NCI-H2107 treated with DMSO at 0.1 percent for 48 hours (cell line): Measurements from ENCODE around the gene TSTD1.
"Not testable (repeated sequence)": the region's sequence is repeated elsewhere in the genome, so short reads cannot be mapped to it uniquely, and the experiment has no call there.

Experiments
- DNase-seq: peaks from one replicate; lab custom pipeline; 2025; ENCODE audit not compliant: unreplicated experiment; lab: John Stamatoyannopoulos, UW

The TSTD1 gene

GRCh38 chr1:161009602-161010211 is 29.1 kb downstream of the TSTD1 start:
- DNase-seq: no peak

GRCh38 chr1:161008869-161009510 is 29.8 kb downstream of the TSTD1 start:
- no peak for DNase-seq

- DNase-seq: no peak
Observed at GRCh38 chr1:161007369-161007768, 31.4 kb downstream of the TSTD1 start.

- no peak for DNase-seq
Observed at GRCh38 chr1:161006563-161006962, 32.2 kb downstream of the TSTD1 start.

- DNase-seq: peak; percentile 16
Observed at GRCh38 chr1:161001525-161001924, 37.2 kb downstream of the TSTD1 start.

DNA sequence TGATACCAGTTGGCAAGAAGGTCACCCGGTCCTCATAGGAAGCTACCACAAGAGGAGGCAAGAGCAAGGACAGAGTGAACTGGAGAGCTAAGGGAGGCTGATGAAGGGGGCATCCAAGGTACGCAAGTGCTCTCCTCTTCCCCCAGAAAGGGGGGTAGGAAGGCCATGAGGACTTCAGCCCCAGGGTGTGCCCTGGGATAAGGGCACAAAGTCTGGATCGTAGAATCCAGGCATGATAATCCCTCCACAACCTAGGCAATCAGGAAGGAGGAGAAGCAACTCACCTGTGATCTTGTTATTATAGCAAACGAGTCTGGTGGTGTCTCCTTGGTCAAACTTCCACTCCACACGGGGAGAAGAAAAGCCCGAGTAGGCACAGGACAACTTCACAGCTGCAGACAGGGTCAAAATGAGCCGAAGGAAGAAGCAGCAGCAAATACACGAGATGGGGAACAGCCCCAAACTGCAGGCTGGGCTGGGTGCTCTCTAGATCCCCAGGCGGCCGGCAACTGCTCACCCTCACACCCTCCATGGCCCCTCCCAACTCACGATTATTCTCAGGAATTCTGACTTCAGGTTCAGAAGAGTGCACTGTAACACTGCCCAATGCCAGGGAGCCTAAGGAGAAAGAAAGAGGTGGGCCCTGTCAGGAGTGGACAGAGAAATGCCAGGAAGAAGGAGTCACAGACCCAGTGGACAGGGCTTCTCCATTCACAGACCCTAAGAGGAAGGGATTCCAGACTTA is 37.9 kb downstream of the TSTD1 start:
- no peak for DNase-seq

- DNase-seq: no peak
Observed at GRCh38 chr1:160999376-160999775, 39.4 kb downstream of the TSTD1 start.

GRCh38 chr1:160997323-160998038 is 41.3 kb downstream of the TSTD1 start:
- no peak for DNase-seq

DNA sequence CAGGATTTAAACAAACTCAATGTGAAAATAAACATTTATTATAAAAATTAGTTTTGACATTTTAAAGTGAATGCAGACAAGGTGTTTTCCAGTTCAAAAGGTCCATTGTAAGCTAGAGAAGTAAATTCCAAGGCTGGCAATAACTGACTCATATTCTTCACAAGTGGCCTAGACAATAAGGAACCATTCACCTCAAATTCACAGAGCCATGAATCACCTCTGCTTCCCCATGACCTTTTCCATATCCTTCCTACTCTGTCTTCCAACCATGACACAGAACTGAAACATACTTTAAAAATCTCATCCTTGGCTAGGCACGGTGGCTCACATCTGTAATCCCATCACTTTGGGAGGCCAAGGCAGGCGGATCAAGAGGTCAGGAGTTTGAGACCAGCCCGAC is 42.6 kb downstream of the TSTD1 start:
- DNase-seq: no peak

GRCh38 chr1:160993544-160994193 is 45.1 kb downstream of the TSTD1 start:
- DNase-seq: peak; percentile 29

DNA sequence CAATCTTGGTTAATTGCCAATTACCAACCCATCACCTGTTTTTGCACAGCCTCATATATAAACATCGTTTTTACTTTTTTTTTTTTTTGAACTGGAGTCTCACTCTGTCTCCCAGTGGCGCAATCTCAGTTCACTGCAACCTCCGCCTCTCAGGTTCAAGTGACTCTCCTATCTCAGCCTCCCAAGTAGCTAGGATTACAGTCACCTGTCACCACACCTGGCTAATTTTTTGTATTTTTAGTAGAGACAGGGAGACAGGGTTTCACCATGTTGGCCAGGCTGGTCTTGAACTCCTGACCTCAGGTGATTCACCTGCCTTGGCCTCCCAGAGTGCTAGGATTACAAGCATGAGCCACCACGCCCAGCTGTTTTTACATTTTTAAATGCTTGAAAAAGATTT is 46.7 kb downstream of the TSTD1 start:
- not testable (repeated sequence) for DNase-seq
